GM19467 (cell line): ENCODE data around the gene CEP85L.

Experiments used
- ATAC-seq: cut with Tn5 transposase; IDR thresholded peaks from one replicate; pipeline ENCODE4 v1.9.1; 2021; ENCODE audit warnings: mild to moderate bottlenecking, moderate library complexity; ENCODE audit not compliant: unreplicated experiment

The CEP85L gene

DNA sequence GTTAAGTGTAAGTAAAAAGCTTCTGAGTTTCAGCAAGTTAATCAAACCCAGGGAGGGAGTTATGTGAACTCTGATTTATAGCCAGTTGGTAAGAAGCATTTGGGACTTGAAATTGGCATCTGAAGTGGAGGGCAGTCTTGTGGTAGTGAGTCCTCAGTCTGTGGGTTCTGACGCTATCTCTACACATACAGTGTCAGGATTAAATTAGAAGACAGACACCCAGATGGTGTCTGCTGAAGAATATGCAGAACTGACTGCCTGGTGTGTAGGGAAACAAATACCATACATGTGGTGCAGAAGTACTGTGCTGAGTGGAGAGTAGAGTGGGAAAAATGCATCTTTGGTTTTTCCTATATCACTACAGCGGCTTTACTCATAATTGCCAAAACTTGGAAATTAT, 146.8 kb downstream of the CEP85L start:
- no peak for ATAC-seq

DNA sequence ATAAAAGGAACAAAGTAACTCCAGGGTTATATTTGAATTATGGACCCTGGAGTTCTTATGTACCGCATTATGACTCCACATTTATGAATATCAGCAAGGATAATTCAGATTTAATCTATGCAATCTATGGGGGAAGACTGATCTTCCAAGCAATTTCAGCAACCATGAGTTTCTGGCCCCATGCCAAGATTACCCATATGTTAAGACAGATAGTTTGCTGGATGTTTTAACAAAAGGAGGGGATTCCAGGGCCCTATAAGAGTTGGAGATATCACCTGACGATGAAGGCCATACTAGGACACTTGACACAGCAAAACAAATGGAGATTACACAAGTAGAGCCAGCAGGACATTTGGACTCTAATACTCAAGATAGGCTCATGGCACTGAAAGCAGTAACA, 149.2 kb downstream of the CEP85L start:
- no peak for ATAC-seq

DNA sequence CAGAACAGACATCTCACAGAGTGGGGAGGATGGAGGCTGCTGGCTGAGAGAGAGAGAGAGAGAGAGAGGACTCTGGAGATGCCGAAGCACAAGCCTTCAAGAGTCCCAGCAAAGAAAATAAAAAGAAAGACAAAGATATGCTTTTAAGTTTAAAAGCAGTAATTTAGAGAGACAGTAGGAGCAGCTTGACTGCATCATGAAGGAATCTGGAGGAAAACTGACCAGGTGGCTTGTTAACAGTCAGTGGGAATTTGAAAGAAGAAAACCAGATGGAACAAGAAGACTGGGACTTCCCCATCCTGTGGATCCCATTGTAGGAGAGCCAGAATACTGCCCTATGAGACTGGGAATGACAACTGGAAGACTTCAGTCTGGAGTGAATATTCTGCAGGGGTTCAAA, 149.6 kb downstream of the CEP85L start:
- no peak for ATAC-seq

DNA sequence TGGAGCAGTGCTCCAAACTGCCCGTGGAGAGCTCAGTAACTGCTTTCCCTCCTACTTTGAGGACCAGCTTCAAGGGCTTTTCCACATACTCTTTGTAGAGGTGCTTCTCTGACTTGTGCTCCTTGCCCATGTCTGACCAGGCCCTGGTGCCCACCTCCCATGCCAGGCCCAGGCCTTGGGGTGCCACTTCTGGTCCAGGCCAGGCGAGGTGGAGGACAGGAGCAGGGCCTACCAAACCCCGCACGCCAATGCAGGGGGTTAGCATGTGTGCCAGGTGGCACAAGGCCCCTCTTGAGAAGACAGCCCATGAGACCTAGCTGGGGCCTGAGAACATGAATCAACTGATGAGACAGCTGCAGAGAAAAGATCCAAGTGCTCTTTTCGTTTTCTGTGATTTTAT, 150.3 kb downstream of the CEP85L start:
- ATAC-seq: no peak

DNA sequence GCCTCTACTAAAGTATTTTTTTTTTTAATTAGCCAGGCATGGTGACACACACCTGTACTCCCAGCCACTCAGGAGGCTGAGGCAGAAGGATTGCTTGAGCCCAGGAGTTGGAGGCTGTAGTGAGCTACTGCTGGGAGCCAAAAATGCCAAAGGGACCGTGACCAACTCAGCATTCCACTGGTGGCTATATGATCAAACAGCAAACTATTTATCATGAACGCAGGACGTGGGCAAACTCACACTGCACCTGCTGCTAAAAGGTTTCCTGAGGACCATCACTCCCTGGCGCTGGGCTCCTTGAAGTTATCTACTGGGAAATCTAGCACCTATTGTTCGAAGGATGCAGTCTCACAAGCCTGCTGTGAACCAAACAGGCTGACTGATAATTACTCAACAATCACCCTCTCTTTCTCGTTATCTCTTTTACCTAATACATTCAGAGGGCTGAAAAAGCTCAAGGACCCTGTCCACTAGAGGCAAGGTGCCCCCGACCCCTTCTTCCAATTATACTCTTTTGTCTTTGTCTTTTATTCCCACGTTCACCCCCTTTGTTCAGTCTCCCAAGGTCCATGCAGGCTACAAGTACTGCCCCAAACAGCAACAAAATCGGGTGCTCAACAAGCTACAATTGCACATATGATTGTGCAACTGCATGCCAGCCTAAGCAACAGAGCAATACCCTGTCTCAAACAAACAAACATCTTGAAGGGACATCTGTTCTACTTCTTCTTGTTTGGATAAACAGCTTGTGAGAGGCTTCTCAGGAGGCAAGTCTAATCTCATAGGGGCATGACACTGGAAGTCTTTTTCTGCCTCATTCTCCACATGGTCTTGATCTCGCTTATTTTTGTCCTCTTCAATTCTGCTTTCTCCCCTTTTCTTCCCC, 151.0 kb downstream of the CEP85L start:
- no peak for ATAC-seq

DNA sequence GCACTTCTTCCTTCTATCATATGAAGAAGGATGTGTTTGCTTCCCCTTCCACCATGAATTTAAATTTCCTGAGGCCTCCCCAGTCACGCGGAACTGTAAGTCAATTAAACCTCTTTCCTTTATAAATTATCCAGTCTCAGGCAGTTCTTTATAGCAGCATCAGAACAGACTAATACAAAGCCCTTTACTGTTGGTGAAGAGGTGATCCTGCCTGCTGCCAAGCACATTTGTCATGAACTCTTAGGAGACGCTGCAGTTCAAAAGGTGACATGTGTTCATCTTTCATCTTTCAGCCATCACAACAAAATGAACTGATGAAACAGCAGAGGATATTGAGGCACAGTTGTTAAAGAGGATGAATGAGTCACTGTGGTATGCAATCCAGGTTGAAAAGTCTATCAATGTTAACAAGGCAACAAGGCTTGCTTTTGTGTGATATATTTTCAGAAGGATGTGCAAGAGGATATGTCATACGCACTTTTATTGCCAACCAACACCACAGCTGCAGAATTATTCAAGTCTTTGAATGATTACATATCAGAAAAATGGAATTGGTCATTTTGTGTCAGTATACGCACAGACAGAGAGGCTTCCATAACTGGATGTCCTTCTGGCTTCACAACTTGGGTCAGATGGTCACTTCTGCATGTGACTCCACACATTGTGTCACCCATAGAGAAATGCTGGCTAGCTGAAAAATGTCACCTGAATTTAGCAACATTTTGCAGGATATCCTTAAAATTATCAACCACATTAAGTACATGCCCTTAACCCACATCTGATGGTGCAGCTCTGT, 155.7 kb downstream of the CEP85L start:
- no peak for ATAC-seq

DNA sequence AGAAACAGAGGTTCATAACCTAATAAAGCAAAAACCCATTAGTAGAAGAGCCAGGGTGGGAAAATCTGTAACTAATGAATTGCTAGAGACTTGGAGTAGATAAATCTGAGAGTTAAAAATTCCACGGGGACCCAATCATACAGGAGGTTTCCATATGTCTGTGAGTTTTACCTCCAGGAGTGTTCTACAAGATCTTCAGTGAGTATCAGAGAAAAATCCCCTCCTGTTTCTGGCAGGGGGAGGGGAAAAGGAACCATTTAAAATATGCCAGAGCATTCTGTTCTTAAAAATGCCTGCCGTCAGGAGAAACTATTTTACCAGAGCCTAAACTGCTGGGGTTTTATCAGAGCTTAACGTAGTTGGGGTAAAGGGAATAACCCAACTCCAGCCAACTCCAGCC, 157.3 kb downstream of the CEP85L start:
- ATAC-seq: no peak

DNA sequence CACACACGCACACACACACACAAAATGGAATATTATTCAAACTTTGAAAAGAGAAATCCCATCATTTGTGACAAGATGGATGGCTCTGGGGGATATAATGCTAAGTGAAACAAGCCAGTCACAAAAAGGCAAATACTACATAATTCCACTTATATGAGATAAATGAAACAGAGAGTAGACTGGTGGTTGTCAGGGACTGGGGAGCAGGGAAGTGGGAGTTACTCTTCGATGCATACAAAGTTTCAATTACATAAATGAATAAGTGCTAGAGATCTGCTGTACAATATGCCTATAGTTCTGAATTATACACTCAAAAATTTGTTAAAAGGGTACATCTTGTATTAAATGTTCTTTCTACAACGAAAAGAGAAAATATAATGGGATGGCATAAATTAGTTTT, 161.4 kb downstream of the CEP85L start:
- no peak for ATAC-seq

DNA sequence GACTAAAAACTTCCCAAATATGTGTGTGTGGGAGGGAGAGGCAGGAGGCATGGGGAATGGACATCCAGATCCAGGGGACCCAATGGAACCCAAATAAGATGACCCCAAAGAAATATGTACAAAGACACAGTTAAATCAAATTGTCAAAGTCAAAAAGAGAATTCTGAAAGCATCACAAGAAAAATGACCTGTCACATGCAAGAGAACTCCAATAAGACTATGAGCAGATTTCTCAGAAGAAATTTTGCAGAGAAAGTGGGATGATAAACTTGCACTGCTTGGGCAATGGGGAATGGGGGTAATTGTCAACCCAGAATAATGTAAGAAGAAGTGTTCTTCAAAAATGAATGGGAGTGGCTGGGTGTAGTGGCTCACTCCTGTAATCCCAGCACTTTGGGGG, 162.8 kb downstream of the CEP85L start:
- ATAC-seq: no peak

DNA sequence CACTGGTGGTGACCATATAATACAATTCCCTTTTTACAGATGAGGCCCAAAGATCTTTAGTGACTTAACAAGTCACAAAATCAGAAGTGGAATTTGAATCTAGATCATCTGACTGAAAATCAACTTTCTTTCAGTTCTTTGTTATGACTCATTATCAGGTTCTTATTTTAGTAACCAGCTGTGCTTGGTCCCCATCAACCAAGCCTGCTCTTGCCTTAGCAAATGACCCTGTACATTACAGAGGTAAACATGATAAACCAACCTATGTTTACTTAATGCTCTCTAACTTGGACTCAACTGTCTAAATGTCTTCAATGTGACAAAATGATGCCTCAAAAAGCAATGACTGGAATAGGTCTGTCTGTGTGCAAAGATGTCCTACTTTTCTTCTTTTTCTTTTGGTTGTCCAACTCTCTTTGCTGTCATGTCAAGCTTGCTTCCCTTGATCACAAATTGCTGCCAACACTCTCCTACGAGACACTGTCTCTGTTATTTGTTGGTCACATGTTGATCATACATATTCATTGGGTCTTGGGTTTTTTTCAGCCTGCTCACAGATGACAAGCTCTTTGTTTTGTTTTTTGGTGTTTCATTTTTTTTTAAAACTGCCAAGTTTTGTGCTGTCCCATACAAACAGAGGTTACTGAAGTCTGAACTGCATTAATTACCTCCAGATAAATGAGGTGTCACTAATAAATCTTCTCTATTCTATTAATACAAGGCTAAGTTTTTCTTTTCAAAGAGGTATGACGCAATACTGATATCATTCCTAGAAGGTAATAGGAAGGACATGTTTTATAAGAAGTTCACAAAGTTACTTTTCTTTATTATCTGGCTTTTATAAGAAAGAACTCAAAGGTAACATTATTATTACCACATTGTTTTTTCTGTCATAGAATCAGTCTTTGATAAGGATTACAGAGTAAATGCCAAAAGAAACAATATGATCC, 165.5 kb downstream of the CEP85L start:
- peak; percentile 78 for ATAC-seq

DNA sequence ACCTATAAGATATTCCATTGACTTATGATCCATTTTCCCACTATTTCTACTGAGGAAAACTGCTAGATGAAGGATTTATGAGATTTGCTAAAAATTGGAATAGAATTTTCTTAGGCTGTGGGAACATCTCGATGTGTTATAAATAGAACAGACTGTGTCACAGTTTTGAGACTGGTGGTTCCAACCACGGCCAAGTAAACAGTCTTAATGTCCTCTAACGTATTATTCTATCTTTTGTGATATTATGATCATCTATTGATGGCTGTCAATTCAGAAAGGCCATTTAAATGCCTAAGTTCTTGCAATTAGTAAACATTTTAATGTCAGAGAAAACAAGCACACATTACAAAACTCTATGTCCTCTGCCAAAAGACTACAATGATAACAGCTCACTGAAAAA, 174.8 kb downstream of the CEP85L start:
- ATAC-seq: no peak

DNA sequence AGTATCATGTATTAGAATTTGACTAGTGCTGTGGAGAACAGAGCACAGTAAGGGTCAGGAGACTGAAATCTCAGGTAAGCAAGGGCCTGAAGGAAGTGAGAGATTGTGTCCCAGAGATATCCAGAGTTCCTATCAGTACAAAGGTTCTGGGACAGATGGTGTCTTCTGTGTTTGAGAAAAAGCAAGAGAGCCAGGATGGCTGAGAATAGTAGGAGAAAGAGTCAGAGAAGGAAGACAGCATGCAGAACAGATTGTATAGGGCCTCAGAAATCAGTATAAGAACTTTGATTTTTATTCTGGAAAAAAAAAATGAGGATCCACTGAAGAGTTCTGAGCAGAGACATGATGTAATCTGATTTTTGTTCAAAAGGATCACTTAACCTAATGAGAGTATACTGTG, 178.1 kb downstream of the CEP85L start:
- no peak for ATAC-seq

DNA sequence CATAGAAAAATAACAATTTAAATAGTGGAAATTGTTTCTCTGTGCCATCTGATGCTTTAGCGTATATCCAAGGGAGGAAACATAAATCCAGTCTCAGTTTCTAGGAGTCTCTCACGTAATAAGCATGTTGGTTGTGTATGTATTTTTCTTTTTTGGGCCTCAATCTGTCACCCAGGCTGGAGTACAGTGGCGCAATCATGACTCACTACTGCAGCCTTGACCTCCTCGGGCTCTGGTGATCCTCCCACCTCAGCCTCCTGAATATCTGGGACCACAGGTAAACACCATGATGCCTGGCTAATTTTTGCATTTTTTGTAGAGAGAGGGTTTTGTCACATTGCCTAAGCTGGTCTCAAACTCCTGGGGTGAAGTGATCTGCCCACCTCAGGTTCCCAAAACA, 181.9 kb downstream of the CEP85L start:
- no peak for ATAC-seq

DNA sequence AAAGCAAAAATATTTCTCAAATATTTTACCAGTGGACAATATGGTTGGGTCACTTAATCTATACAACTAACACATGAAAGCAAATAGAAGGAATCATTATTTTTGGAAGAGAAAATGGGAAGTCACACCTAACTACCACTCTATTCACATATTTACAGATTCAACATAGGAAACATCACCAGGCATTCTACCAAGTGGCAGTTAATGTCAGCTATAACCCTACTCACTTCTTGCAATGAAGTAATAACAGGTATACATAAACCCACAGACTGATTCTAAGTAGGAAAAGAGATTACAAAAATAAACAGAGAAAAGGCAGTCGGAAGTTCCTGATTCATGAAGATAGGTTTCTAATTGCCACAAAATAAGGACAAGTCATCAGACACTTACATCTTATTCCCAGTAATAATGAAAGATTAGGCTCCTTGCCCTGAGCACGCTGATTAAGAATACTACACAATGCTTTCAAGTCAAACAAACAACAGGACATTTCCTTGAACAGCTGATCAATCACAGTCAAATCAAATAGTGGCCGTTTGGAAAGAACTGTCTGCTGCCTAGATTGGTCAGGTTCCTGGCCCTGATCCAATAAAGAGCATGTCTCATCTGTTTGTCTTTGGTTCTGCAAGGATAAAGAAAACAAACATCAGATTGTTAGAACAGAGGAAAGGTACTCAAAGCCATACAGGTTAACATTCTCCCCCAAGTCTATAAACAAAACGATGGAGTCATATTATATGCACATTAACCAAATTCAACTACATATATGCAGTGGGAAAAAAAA, 182.5 kb downstream of the CEP85L start:
- no peak for ATAC-seq

DNA sequence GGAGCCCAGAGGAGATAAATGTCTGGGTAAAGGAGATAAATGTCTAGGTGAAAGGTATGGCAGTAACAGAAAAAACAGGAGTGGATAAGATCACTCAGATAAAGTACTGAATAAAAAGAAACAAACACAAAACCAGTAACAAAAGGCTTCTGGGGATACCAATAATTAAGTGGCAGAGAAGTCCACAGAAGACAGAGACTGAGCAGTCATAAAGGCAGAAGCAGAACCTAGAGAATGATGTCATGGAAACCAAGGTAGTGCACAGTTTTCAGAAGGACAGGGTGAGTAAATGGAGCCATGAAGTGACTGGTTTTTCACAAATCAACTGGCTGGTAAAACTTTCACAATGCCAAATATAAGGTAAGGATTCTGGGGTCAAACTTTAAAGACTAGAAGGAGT, 184.2 kb downstream of the CEP85L start:
- ATAC-seq: no peak

DNA sequence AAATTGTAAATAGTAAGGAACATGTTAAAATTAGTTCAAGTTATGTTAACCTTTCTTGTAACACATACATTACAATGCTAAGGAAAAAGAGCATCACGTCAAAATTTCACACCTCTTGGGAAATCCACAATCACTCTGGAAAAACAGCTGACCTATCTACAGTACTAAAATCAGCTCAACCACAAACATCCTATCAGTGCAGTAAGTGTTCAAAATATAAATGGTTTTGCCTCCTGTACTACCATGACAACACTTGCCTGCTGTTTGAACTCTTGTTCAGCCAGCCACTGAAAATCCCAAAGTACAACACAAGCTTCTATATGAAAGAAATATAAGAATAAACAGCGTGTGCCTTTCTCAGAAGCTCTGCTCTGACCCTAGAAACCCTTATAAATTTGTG, 186.8 kb downstream of the CEP85L start:
- ATAC-seq: no peak

DNA sequence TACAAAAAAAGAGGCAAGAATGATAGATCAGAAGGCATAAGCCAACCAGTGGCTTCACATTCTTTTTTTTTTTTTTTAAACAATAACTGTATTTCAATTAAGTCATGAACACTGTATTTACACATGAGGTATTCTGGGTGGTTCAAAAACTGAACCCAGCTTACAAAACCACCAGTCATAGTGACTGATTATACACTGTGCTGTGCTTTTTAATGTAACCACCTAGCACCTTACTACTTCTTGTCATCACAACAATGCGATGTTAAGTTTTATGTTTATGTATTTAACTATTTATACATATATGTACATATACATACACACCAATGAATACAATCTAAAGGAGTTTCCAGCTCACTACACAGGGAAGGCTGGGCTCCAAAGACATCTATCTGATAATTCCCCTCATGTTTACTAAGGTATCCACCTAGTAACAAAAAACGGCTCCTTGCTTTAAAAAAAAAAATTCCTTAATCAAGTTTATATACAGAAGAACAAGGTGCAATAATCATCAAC, 190.4 kb downstream of the CEP85L start:
- ATAC-seq: no peak

DNA sequence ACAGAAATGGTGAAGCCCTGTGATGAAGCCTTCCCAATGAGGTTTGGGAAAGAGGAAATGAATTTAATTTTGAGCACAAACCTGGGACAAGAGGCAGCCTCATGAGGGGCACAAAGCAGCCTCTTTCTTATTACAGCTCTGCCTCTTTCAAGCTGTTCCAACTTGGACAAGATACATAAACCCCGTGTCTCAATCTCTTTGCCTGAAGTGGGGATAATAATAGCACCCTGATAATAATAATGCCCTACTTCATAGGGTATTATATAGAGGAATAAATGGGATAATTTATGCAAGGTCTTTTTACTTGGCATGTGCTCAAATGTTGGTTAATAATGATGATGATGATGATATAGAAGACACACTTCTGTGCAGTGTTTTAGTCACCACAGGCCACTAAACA, 194.4 kb downstream of the CEP85L start:
- no peak for ATAC-seq

DNA sequence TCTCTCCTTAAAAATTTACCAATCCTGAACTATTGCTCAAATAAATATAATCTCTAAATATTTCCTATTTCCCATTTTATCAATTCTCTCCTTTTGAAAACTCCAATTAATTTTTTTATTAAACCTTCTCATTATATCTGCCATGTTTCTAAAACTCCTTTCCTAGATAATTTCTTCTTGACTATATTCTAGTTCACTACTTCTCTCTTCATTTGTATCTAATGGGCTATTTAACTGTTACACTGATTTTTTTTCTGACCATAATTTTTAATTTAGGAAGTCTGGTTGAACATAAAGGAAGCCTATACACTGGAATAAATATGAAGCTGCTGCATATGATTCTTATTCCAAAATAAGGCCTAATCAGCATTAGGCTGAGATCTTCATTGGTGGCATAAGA, 199.6 kb downstream of the CEP85L start:
- no peak for ATAC-seq

DNA sequence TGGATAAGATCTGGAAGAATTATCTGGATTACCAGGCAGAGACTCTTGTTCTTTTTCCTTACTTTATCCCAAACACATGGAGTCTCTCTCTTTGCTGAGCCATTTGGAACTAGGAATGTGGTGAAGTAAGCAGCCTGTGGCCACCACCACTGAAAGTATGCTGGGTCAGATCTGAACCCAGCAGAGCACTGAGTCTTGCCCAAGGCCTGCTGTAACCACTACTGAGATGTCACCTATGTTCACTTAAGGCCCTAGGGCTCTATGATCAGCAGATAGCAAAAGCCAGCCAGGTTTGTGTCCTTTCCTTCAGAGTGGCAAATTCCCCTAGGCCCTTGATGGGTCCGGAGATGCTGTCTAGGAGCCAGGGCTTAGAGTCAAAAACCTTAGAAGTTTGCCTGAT, 206.6 kb downstream of the CEP85L start:
- no peak for ATAC-seq
